Stimulated activated CD8-positive, alpha-beta memory T cell treated with anti-CD3 and anti-CD28 coated beads, Interleukin-12 subunit alpha, Interleukin-12 subunit beta, amount 100 ng/mL, for 1 hour (primary cell): ENCODE data around the gene ARHGEF4.
"Not testable (repeated sequence)": the region's sequence is repeated elsewhere in the genome, so short reads cannot be mapped to it uniquely, and the experiment has no call there.

ENCODE experiments used
- DNase-seq: peaks from one replicate; pipeline ENCODE4 v3.0.0-alpha.2; 2020; ENCODE audit warnings: low read depth

Gene ARHGEF4

GRCh38 chr2:130887643-130888042, 50.9 kb downstream of the ARHGEF4 start:
- DNase-seq: no peak

- no peak for DNase-seq
Measured at GRCh38 chr2:130890941-130891669, 54.4 kb downstream of the ARHGEF4 start.

- DNase-seq: no peak
Measured at GRCh38 chr2:130891966-130892365, 55.3 kb downstream of the ARHGEF4 start.

GRCh38 chr2:130892793-130893785, 56.4 kb downstream of the ARHGEF4 start:
- DNase-seq: no peak

GRCh38 chr2:130894326-130894942, 57.7 kb downstream of the ARHGEF4 start:
- no peak for DNase-seq

GRCh38 chr2:130896813-130897212, 60.1 kb downstream of the ARHGEF4 start:
- no peak for DNase-seq

GRCh38 chr2:130898553-130898952, 61.8 kb downstream of the ARHGEF4 start:
- DNase-seq: no peak

- DNase-seq: no peak
Measured at GRCh38 chr2:130899306-130899705, 62.6 kb downstream of the ARHGEF4 start.

GRCh38 chr2:130901061-130901460, 64.3 kb downstream of the ARHGEF4 start:
- no peak for DNase-seq

GRCh38 chr2:130901626-130902025, 64.9 kb downstream of the ARHGEF4 start:
- not testable (repeated sequence) for DNase-seq

GRCh38 chr2:130908832-130909231, 72.1 kb downstream of the ARHGEF4 start:
- no peak for DNase-seq

- no peak for DNase-seq
Measured at GRCh38 chr2:130910931-130911330, 74.2 kb downstream of the ARHGEF4 start.

GRCh38 chr2:130911482-130911881, 74.8 kb downstream of the ARHGEF4 start:
- DNase-seq: no peak

- no peak for DNase-seq
Measured at GRCh38 chr2:130911996-130912395, 75.3 kb downstream of the ARHGEF4 start.

GRCh38 chr2:130912471-130912870, 75.8 kb downstream of the ARHGEF4 start:
- DNase-seq: no peak

- no peak for DNase-seq
Measured at GRCh38 chr2:130913891-130914290, 77.2 kb downstream of the ARHGEF4 start.

GRCh38 chr2:130915149-130915548, 78.4 kb downstream of the ARHGEF4 start:
- DNase-seq: no peak

- DNase-seq: no peak
Measured at GRCh38 chr2:130915595-130916437, 79.1 kb downstream of the ARHGEF4 start.

- DNase-seq: no peak
Measured at GRCh38 chr2:130916438-130916705, 79.7 kb downstream of the ARHGEF4 start.

- DNase-seq: no peak
Measured at GRCh38 chr2:130917006-130917688, 80.4 kb downstream of the ARHGEF4 start.

GRCh38 chr2:130918393-130918792, 81.7 kb downstream of the ARHGEF4 start:
- no peak for DNase-seq
